GM12878 (cell line): ENCODE data around the gene BCKDHA. TPM values are rescaled to one million over a fixed set of nuclear protein-coding genes. Genes with fewer than 3 reads are reported as not detected.

Experiments
- ATF7 ChIP-seq: fragments of 450-650 bp; IDR thresholded peaks from 2 replicates; pipeline ENCODE4 v1.6.1; 2016; ENCODE audit warnings: low read depth, mild to moderate bottlenecking
- BHLHE40 ChIP-seq, 2 experiments: fragments of 450-650 bp in 1 of 2; IDR thresholded peaks; 2 replicates each; pipeline ENCODE4 v1.6.1; 2011 to 2017; ENCODE audit warnings: low read depth in 2 of 2, borderline replicate concordance in 1 of 2, improper control_type of control experiment in 1 of 2, low read length in 1 of 2, mild to moderate bottlenecking in 1 of 2
- BMI1 ChIP-seq: fragments of 450-650 bp; IDR thresholded peaks from 2 replicates; pipeline ENCODE4 v1.6.1; 2016; ENCODE audit warnings: mild to moderate bottlenecking, moderate library complexity, borderline replicate concordance
- CHD2 ChIP-seq: IDR thresholded peaks from 2 replicates; pipeline ENCODE4 v1.6.1; 2011; ENCODE audit warnings: low read depth, low read length, improper control_type of control experiment, borderline replicate concordance
- E2F8 ChIP-seq: fragments of 450-650 bp; IDR thresholded peaks from 2 replicates; pipeline ENCODE4 v1.6.1; 2018; ENCODE audit warnings: mild to moderate bottlenecking, low read depth, moderate library complexity; ENCODE audit not compliant: partially characterized antibody
- EP300 ChIP-seq, 2 experiments: fragments of 150-350 bp in 1 of 2; IDR thresholded peaks; 2 replicates each; pipeline ENCODE4 v1.6.1; 2011 to 2012; ENCODE audit warnings: low read depth in 2 of 2, low read length in 2 of 2, borderline replicate concordance in 1 of 2, improper control_type of control experiment in 1 of 2, inconsistent platforms in 1 of 2; ENCODE audit not compliant: control insufficient read depth in 1 of 2
- FOXM1 ChIP-seq: IDR thresholded peaks from 2 replicates; pipeline ENCODE4 v1.6.1; 2012; ENCODE audit warnings: low read depth, mild to moderate bottlenecking, inconsistent platforms, low read length, moderate library complexity
- IRF3 ChIP-seq: fragments of 450-650 bp; IDR thresholded peaks from 2 replicates; pipeline ENCODE4 v1.6.1; 2014; ENCODE audit warnings: mild to moderate bottlenecking
- KAT2A ChIP-seq: conservative IDR thresholded peaks from 2 replicates; pipeline ENCODE4 v1.6.1; 2011; ENCODE audit warnings: low read depth, low read length; ENCODE audit not compliant: control insufficient read depth
- KLF5 ChIP-seq: fragments of 450-650 bp; IDR thresholded peaks from 2 replicates; pipeline ENCODE4 v1.6.1; 2014; ENCODE audit warnings: mild to moderate bottlenecking; ENCODE audit not compliant: partially characterized antibody
- MLLT1 ChIP-seq: fragments of 450-650 bp; IDR thresholded peaks from 2 replicates; pipeline ENCODE4 v1.6.1; 2016; ENCODE audit warnings: mild to moderate bottlenecking
- PAX8 ChIP-seq: fragments of 450-650 bp; IDR thresholded peaks from 2 replicates; pipeline ENCODE4 v1.6.1; 2017; ENCODE audit warnings: mild to moderate bottlenecking, moderate library complexity
- RAD21 ChIP-seq: IDR thresholded peaks from 2 replicates; pipeline ENCODE4 v1.6.1; 2011; ENCODE audit warnings: mild to moderate bottlenecking, low read depth, low read length, moderate library complexity; ENCODE audit not compliant: insufficient read depth
- SREBF2 ChIP-seq: IDR thresholded peaks from 2 replicates; pipeline ENCODE4 v1.6.1; 2012; ENCODE audit warnings: mild to moderate bottlenecking, low read length
- STAT3 ChIP-seq: IDR thresholded peaks from 2 replicates; pipeline ENCODE4 v1.6.1; 2011; ENCODE audit warnings: low read depth, low read length, improper control_type of control experiment
- polyA plus RNA-seq, 11 experiments: library from polyadenylated mRNA; depleted of rRNA in 4 of 11; unstranded in 6 of 11; stranded (reverse) in 5 of 11; fragments of >200 nt; fragmentation: Nextera tagmentation in 4 of 11; fragmentation: Illumina TruSeq in 1 of 11; extraction: Ambion mirVana in 4 of 11; extraction: Trizol in 1 of 11; gene quantifications; 1 replicate in 1 of 11; 2 replicates in 10 of 11; pipeline versions ENCODE4 v1.2.1 to v1.2.3, GENCODE V29; 2011 to 2016; ENCODE audit warnings: inconsistent platforms in 2 of 11, missing spikeins in 2 of 11, low read depth in 1 of 11
- total RNA-seq, 4 experiments: library from RNA; depleted of rRNA in 3 of 4; stranded (reverse); fragments of >200 nt in 3 of 4; fragmentation: Illumina TruSeq in 1 of 4; extraction: Trizol in 1 of 4; gene quantifications; 2 replicates each; pipeline versions ENCODE4 v1.2.1 to v1.2.3, GENCODE V29; 2013 to 2021
- TF ChIP-seq, protein P1 (sequence below): fragments of 450-650 bp; IDR thresholded peaks from 2 replicates; pipeline ENCODE4 v1.6.1; 2017; ENCODE audit warnings: mild to moderate bottlenecking, moderate library complexity
- TF ChIP-seq, protein P2 (sequence below): IDR thresholded peaks from 2 replicates; pipeline ENCODE4 v1.6.1; 2012; ENCODE audit warnings: low read length, inconsistent platforms

BCKDHA gene
- total and polyA plus RNA-seq, 10 of the 15 experiments (the other 5 are each of a cell fraction or from before 2014, with no cell fraction given) = 9.9 to 107 (median 46.4) TPM

GRCh38 chr19:41352609-41353465 lies 44.8 kb upstream of the BCKDHA start (continued):
- TF ChIP-seq RAD21 (peak; percentile 54), STAT3 (no peak), BMI1 (no peak), FOXM1 (no peak), BHLHE40 (IDR thresholded peaks at IDR 0.05; ENCODE audit: borderline replicate concordance in 1 of 2, low read depth in 2 of 2, low read length in 1 of 2) (peak; percentile 50 to 61; a peak in 2 of 4 replicates), CHD2 (no peak), IRF3 (no peak), MLLT1 (peak; percentile 65; the same call in 1 of the 2 replicates), PAX8 (no peak), KAT2A (no peak), E2F8 (no peak), SREBF2 (no peak), KLF5 (no peak), EP300 (IDR thresholded peaks at IDR 0.05; ENCODE audit: borderline replicate concordance in 1 of 2, control insufficient read depth in 1 of 2, low read depth in 2 of 2, low read length in 2 of 2) (no peak), ATF7 (no peak)
- TF ChIP-seq, protein P1, sequence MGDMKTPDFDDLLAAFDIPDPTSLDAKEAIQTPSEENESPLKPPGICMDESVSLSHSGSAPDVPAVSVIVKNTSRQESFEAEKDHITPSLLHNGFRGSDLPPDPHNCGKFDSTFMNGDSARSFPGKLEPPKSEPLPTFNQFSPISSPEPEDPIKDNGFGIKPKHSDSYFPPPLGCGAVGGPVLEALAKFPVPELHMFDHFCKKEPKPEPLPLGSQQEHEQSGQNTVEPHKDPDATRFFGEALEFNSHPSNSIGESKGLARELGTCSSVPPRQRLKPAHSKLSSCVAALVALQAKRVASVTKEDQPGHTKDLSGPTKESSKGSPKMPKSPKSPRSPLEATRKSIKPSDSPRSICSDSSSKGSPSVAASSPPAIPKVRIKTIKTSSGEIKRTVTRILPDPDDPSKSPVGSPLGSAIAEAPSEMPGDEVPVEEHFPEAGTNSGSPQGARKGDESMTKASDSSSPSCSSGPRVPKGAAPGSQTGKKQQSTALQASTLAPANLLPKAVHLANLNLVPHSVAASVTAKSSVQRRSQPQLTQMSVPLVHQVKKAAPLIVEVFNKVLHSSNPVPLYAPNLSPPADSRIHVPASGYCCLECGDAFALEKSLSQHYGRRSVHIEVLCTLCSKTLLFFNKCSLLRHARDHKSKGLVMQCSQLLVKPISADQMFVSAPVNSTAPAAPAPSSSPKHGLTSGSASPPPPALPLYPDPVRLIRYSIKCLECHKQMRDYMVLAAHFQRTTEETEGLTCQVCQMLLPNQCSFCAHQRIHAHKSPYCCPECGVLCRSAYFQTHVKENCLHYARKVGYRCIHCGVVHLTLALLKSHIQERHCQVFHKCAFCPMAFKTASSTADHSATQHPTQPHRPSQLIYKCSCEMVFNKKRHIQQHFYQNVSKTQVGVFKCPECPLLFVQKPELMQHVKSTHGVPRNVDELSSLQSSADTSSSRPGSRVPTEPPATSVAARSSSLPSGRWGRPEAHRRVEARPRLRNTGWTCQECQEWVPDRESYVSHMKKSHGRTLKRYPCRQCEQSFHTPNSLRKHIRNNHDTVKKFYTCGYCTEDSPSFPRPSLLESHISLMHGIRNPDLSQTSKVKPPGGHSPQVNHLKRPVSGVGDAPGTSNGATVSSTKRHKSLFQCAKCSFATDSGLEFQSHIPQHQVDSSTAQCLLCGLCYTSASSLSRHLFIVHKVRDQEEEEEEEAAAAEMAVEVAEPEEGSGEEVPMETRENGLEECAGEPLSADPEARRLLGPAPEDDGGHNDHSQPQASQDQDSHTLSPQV = no peak
- TF ChIP-seq, protein P2, sequence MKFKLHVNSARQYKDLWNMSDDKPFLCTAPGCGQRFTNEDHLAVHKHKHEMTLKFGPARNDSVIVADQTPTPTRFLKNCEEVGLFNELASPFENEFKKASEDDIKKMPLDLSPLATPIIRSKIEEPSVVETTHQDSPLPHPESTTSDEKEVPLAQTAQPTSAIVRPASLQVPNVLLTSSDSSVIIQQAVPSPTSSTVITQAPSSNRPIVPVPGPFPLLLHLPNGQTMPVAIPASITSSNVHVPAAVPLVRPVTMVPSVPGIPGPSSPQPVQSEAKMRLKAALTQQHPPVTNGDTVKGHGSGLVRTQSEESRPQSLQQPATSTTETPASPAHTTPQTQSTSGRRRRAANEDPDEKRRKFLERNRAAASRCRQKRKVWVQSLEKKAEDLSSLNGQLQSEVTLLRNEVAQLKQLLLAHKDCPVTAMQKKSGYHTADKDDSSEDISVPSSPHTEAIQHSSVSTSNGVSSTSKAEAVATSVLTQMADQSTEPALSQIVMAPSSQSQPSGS = no peak
